ENCODE data around the gene NOTCH2. TPM values are rescaled to one million over a fixed set of nuclear protein-coding genes. Genes with fewer than 3 reads are reported as not detected.

The NOTCH2 gene
- total and polyA plus RNA-seq, 8 donors, result 6.7 to 89.4 (median 45.7) TPM

GRCh38 chr1:119960501-119960900, 109.0 kb downstream of the NOTCH2 start:
- no peak overlapping the region for H3K27ac ChIP-seq
- no peak overlapping the region for H3K4me3 ChIP-seq
- no peaks in the 10 kb centered on the region for H3K27me3 ChIP-seq
- DNase-seq (no peak), ATAC-seq (no peak), FAIRE-seq (no peak)
- H3K4me1 ChIP-seq, result peaks cover 0 to 3% (median 0%) of the 10 kb centered on the region in 3 donors
- H3K36me3 ChIP-seq, result peaks cover 0 to 16% (median 0%) of the 10 kb centered on the region in 3 donors
- no peak for TF ChIP-seq CTCF (IDR thresholded peaks at IDR 0.05)
- no peaks in the 10 kb centered on the region for H3K9me3 ChIP-seq
- intact Hi-C loops (cut with DNase I), result loop anchor here in 1 of 3 donors (10.0 kb wide), 1 partner anchor 86 kb away; no protein-coding TSS in a partner anchor
- 82 to 86% methylated on average over 4 of the region's 4 CpGs for WGBS, 2 donors

- H3K9me3 ChIP-seq, result no peaks in the 10 kb centered on the region
- no peak overlapping the region for H3K27ac ChIP-seq
- FAIRE-seq, result no peak
- 78 to 84% methylated on average over 7 of the region's 7 CpGs for WGBS, 2 donors
- no peak for TF ChIP-seq CTCF (IDR thresholded peaks at IDR 0.05)
- no peaks in the 10 kb centered on the region for H3K27me3 ChIP-seq
- no peak for ATAC-seq
- DNase-seq, result no peak
- intact Hi-C loops (cut with DNase I), result loop anchor here in 1 of 3 donors (10.0 kb wide), 1 partner anchor 85 kb away; no protein-coding TSS in a partner anchor
- peaks cover 0 to 3% (median 0%) of the 10 kb centered on the region in 3 donors for H3K4me1 ChIP-seq
- H3K36me3 ChIP-seq, result peaks cover 0 to 16% (median 4%) of the 10 kb centered on the region in 3 donors
- H3K4me3 ChIP-seq, result no peak overlapping the region
Measured at GRCh38 chr1:119959268-119960220, 109.9 kb downstream of the NOTCH2 start.

GRCh38 chr1:119958223-119958622, 111.2 kb downstream of the NOTCH2 start:
- WGBS, 2 donors, result 25 to 27% methylated on average over 1 of the region's 1 CpG
- no peak overlapping the region for H3K27ac ChIP-seq
- H3K36me3 ChIP-seq, result peaks cover 0 to 22% (median 11%) of the 10 kb centered on the region in 3 donors
- H3K4me1 ChIP-seq, result peaks cover 0 to 3% (median 0%) of the 10 kb centered on the region in 3 donors
- H3K27me3 ChIP-seq, result no peaks in the 10 kb centered on the region
- FAIRE-seq, result no peak
- intact Hi-C loops (cut with DNase I), result no loop called here
- H3K4me3 ChIP-seq, result no peak overlapping the region
- DNase-seq, result no peak
- no peak for ATAC-seq
- H3K9me3 ChIP-seq, result no peaks in the 10 kb centered on the region
- TF ChIP-seq CTCF (IDR thresholded peaks at IDR 0.05), result no peak

- no peaks in the 10 kb centered on the region for H3K4me1 ChIP-seq
- no peaks in the 10 kb centered on the region for H3K27me3 ChIP-seq
- H3K36me3 ChIP-seq, result peaks cover 4 to 37% (median 16%) of the 10 kb centered on the region in 3 donors
- DNase-seq, result no peak
- no peak for FAIRE-seq
- 91 to 97% methylated on average over 2 of the region's 2 CpGs for WGBS, 2 donors
- no peaks in the 10 kb centered on the region for H3K9me3 ChIP-seq
- no peak overlapping the region for H3K4me3 ChIP-seq
- no peak for ATAC-seq
- no peak overlapping the region for H3K27ac ChIP-seq
- TF ChIP-seq CTCF (IDR thresholded peaks at IDR 0.05), result no peak
- intact Hi-C loops (cut with DNase I), result no loop called here
Measured at GRCh38 chr1:119956306-119956705, 113.2 kb downstream of the NOTCH2 start.
